Endothelial cell of umbilical vein (primary cell): ENCODE data around the gene LMAN2.

Source experiments
- EZH2 ChIP-seq: IDR thresholded peaks from 2 replicates; pipeline ENCODE4 v1.6.1; 2012; ENCODE audit warnings: borderline replicate concordance, low read depth, mild to moderate bottlenecking, moderate library complexity, low read length, inconsistent platforms; ENCODE audit not compliant: severe bottlenecking
- MYC ChIP-seq: IDR thresholded peaks from one replicate; pipeline ENCODE4 v1.6.1; 2011; ENCODE audit warnings: mild to moderate bottlenecking, low read depth, low read length
- POLR2A ChIP-seq: IDR thresholded peaks from 2 replicates; pipeline ENCODE4 v1.6.1; 2012; ENCODE audit warnings: low read depth, mild to moderate bottlenecking, control low read depth, low read length
- POLR2AphosphoS5 ChIP-seq: IDR thresholded peaks from 2 replicates; pipeline ENCODE4 v1.6.1; 2012; ENCODE audit warnings: low read depth, mild to moderate bottlenecking, control low read depth, low read length, moderate library complexity; ENCODE audit not compliant: insufficient read depth
- TF ChIP-seq, protein P1 (sequence below), 2 donors: IDR thresholded peaks; 1 replicate in 1 of 2; 2 replicates in 1 of 2; pipeline ENCODE4 v1.5.1; 2011; ENCODE audit warnings: low read length in 2 of 2, mild to moderate bottlenecking in 2 of 2, moderate library complexity in 2 of 2, control low read depth in 1 of 2, inconsistent platforms in 1 of 2, low read depth in 1 of 2; ENCODE audit not compliant: insufficient read depth in 1 of 2; ENCODE audit errors: extremely low read depth in 1 of 2
- TF ChIP-seq, protein P2 (sequence below): IDR thresholded peaks from 2 replicates; pipeline ENCODE4 v1.6.1; 2011; ENCODE audit not compliant: insufficient read depth, insufficient read length

DNA sequence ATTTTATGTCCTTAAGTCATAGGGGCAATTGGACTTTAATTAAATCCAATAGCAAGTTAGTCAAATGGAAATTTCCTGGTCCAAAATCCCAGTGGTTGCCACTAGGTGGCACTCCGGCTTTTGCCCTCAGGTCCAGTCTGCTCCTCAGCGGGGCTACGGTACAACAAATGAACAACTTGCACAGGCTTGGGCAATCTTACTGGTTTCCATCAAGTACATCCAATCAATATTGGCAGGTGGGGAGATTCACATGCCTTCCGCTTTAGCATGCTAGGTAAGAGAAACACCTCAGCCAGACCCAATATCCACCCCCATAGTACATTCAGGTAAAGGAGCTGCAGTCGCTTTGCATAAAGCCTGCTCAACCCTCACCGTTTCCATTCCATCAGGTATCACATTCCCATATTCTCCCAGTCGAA is 33.5 kb downstream of the LMAN2 start:
- no peak for TF ChIP-seq POLR2AphosphoS5
- no peak for TF ChIP-seq EZH2
- TF ChIP-seq, protein P1, sequence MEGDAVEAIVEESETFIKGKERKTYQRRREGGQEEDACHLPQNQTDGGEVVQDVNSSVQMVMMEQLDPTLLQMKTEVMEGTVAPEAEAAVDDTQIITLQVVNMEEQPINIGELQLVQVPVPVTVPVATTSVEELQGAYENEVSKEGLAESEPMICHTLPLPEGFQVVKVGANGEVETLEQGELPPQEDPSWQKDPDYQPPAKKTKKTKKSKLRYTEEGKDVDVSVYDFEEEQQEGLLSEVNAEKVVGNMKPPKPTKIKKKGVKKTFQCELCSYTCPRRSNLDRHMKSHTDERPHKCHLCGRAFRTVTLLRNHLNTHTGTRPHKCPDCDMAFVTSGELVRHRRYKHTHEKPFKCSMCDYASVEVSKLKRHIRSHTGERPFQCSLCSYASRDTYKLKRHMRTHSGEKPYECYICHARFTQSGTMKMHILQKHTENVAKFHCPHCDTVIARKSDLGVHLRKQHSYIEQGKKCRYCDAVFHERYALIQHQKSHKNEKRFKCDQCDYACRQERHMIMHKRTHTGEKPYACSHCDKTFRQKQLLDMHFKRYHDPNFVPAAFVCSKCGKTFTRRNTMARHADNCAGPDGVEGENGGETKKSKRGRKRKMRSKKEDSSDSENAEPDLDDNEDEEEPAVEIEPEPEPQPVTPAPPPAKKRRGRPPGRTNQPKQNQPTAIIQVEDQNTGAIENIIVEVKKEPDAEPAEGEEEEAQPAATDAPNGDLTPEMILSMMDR (IDR thresholded peaks at IDR 0.05; ENCODE audit: extremely low read depth in 1 of 2, insufficient read depth in 1 of 2, low read depth in 1 of 2, low read length in 2 of 2) = peak; percentile 83 to 93
- TF ChIP-seq POLR2A = no peak
- no peak for TF ChIP-seq MYC
- TF ChIP-seq, protein P2, sequence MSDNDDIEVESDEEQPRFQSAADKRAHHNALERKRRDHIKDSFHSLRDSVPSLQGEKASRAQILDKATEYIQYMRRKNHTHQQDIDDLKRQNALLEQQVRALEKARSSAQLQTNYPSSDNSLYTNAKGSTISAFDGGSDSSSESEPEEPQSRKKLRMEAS = no peak
